A549 (cell line): ENCODE measurements around the gene SLC39A3. TPM values are rescaled to one million over a fixed set of nuclear protein-coding genes. Genes with fewer than 3 reads are reported as not detected.

Source experiments
- ATAC-seq, 2 experiments: fragments of 200-7000 bp in 1 of 2; fragments of >200 bp in 1 of 2; cut with Nextera tagmentation in 1 of 2; cut with Tn5 transposase in 1 of 2; 3 replicates each; pipeline versions ENCODE4 v1.8.0 to v1.9.1; 2018 to 2020; ENCODE audit warnings: mild to moderate bottlenecking in 1 of 2, moderate library complexity in 1 of 2
- CTCF ChIA-PET: fragments of 300-600 bp; sonication (Branson Sonifier 250); formaldehyde crosslinking; extraction: SDS; loops from one replicate; lab custom pipeline; 2021; ENCODE audit warnings: antibody characterized with exemption, inconsistent platforms; lab: Yijun Ruan, JAX
- POLR2A ChIA-PET: fragments of 350-600 bp; formaldehyde crosslinking; extraction: SDS; loops from one replicate; lab custom pipeline; 2021; ENCODE audit warnings: antibody characterized with exemption, inconsistent platforms; lab: Yijun Ruan, JAX
- DNase-seq, 2 experiments: peaks; one replicate each; pipeline versions ENCODE4 v3.0.0 to v3.0.0-alpha.2; 2011 to 2016; ENCODE audit warnings: low read depth in 1 of 2, low spot score in 1 of 2
- FAIRE-seq: peaks from 2 replicates; lab custom pipeline; 2011; peaks lifted over from hg19 to GRCh38; lab: Jason Lieb, UNC
- H3K27ac ChIP-seq, 2 experiments: fragments of >200 bp; sonication (Bioruptor Twin); formaldehyde crosslinking; 3 replicates each; pipeline ENCODE4 v1.5.1; 2016 to 2017
- H3K4me1 ChIP-seq: fragments of >200 bp; sonication (Bioruptor Twin); formaldehyde crosslinking; 3 replicates; pipeline ENCODE4 v1.6.1; 2016
- H3K4me2 ChIP-seq: fragments of >200 bp; sonication (Bioruptor Twin); formaldehyde crosslinking; 3 replicates; pipeline ENCODE4 v1.6.1; 2016
- H3K4me3 ChIP-seq: fragments of >200 bp; sonication (Bioruptor Twin); formaldehyde crosslinking; 3 replicates; pipeline ENCODE4 v1.5.1; 2016
- H3K9me3 ChIP-seq: fragments of >200 bp; sonication (Bioruptor Twin); formaldehyde crosslinking; 3 replicates; pipeline ENCODE4 v1.6.1; 2016
- BHLHE40 ChIP-seq: IDR thresholded peaks from 2 replicates; pipeline ENCODE4 v1.6.1; 2012; ENCODE audit warnings: low read depth, low read length, inconsistent platforms
- CEBPB ChIP-seq, 2 experiments: fragments of >200 bp in 1 of 2; sonication (Bioruptor Twin) in 1 of 2; formaldehyde crosslinking in 1 of 2; IDR thresholded peaks; 2 replicates each; pipeline ENCODE4 v1.6.1; 2012 to 2016
- EHF ChIP-seq: fragments of 250-450 bp; sonication (Bioruptor Pico); IDR thresholded peaks from 2 replicates; pipeline ENCODE4 v1.5.0; 2020; ENCODE audit warnings: mild to moderate bottlenecking
- ESRRA ChIP-seq: fragments of 150-350 bp; IDR thresholded peaks from 2 replicates; pipeline ENCODE4 v1.6.1; 2014; ENCODE audit warnings: mild to moderate bottlenecking, low read length, borderline replicate concordance
- FOSB ChIP-seq: fragments of 250-450 bp; sonication (Bioruptor Pico); IDR thresholded peaks from 2 replicates; pipeline ENCODE4 v1.5.0; 2020; ENCODE audit warnings: mild to moderate bottlenecking, moderate library complexity
- FOSL2 ChIP-seq, 2 experiments: fragments of 450-650 bp in 1 of 2; fragments of >200 bp in 1 of 2; sonication (Bioruptor Twin) in 1 of 2; formaldehyde crosslinking; IDR thresholded peaks; 2 replicates each; pipeline versions ENCODE4 v1.5.0 to v1.6.1; 2016 to 2020; ENCODE audit warnings: mild to moderate bottlenecking in 1 of 2, moderate library complexity in 1 of 2
- HDAC2 ChIP-seq: fragments of 200-600 bp; sonication (generic); IDR thresholded peaks from 2 replicates; pipeline ENCODE4 v1.6.1; 2016
- HEYL ChIP-seq: fragments of 250-450 bp; sonication (Bioruptor Pico); IDR thresholded peaks from 2 replicates; pipeline ENCODE4 v1.8.0; 2021; ENCODE audit warnings: mild to moderate bottlenecking, moderate library complexity
- HOXB5 ChIP-seq: fragments of 250-450 bp; sonication (Bioruptor Pico); IDR thresholded peaks from 2 replicates; pipeline ENCODE4 v1.5.0; 2020; ENCODE audit warnings: mild to moderate bottlenecking, moderate library complexity
- KDM1A ChIP-seq: fragments of 200-600 bp; sonication (generic); IDR thresholded peaks from 2 replicates; pipeline ENCODE4 v1.6.1; 2016; ENCODE audit warnings: low read depth, mild to moderate bottlenecking
- MAFK ChIP-seq: fragments of 450-650 bp; IDR thresholded peaks from 2 replicates; pipeline ENCODE4 v1.6.1; 2014; ENCODE audit not compliant: partially characterized antibody
- MAX ChIP-seq: IDR thresholded peaks from 2 replicates; pipeline ENCODE4 v1.6.1; 2012
- MAZ ChIP-seq: fragments of 150-350 bp; IDR thresholded peaks from 2 replicates; pipeline ENCODE4 v1.6.1; 2014; ENCODE audit warnings: antibody characterized with exemption, low read depth, low read length, borderline replicate concordance
- NPAS2 ChIP-seq: fragments of 250-450 bp; sonication (Bioruptor Pico); IDR thresholded peaks from 2 replicates; pipeline ENCODE4 v1.8.0; 2022; ENCODE audit warnings: mild to moderate bottlenecking, moderate library complexity, borderline replicate concordance
- NR3C1 ChIP-seq: fragments of >200 bp; sonication (Bioruptor Twin); formaldehyde crosslinking; IDR thresholded peaks from 3 replicates; pipeline ENCODE4 v1.6.1; 2017
- PBX3 ChIP-seq: IDR thresholded peaks from 2 replicates; pipeline ENCODE4 v1.6.1; 2012
- PHF8 ChIP-seq: fragments of 200-600 bp; sonication (generic); IDR thresholded peaks from 2 replicates; pipeline ENCODE4 v1.6.1; 2016; ENCODE audit warnings: low read depth, mild to moderate bottlenecking, antibody characterized with exemption, moderate library complexity, borderline replicate concordance
- POLR2A ChIP-seq: IDR thresholded peaks from 2 replicates; pipeline ENCODE4 v1.6.1; 2012; ENCODE audit warnings: mild to moderate bottlenecking, low read length
- RAD21 ChIP-seq, 2 experiments: fragments of >200 bp in 1 of 2; sonication (Bioruptor Twin) in 1 of 2; formaldehyde crosslinking in 1 of 2; IDR thresholded peaks in 1 of 2; conservative IDR thresholded peaks in 1 of 2; 2 replicates in 1 of 2; 3 replicates in 1 of 2; pipeline ENCODE4 v1.6.1; 2012 to 2018; ENCODE audit warnings: inconsistent platforms in 1 of 2
- SMC3 ChIP-seq: fragments of >200 bp; sonication (Bioruptor Twin); formaldehyde crosslinking; IDR thresholded peaks from 3 replicates; pipeline ENCODE4 v1.6.1; 2018; ENCODE audit warnings: inconsistent platforms
- TFCP2L1 ChIP-seq: fragments of 250-450 bp; sonication (Bioruptor Pico); IDR thresholded peaks from 2 replicates; pipeline ENCODE4 v1.5.0; 2021; ENCODE audit warnings: mild to moderate bottlenecking
- ZC3H11A ChIP-seq: fragments of 450-650 bp; IDR thresholded peaks from 2 replicates; pipeline ENCODE4 v1.6.1; 2014; ENCODE audit warnings: antibody characterized with exemption, mild to moderate bottlenecking
- ZNF302 ChIP-seq: fragments of 250-450 bp; sonication (Bioruptor Pico); IDR thresholded peaks from 2 replicates; pipeline ENCODE4 v1.9.0; 2021; ENCODE audit warnings: inconsistent platforms, mild to moderate bottlenecking, moderate library complexity
- ZSCAN20 ChIP-seq: fragments of 250-450 bp; sonication (Bioruptor Pico); IDR thresholded peaks from 2 replicates; pipeline ENCODE4 v1.8.0; 2022; ENCODE audit warnings: mild to moderate bottlenecking, moderate library complexity
- WGBS: methylation state at CpG from one replicate; pipeline ENCODE4 v1.1.6; 2017; ENCODE audit errors: missing lambda C conversion rate; 5-methylcytosine and 5-hydroxymethylcytosine counted together
- polyA plus RNA-seq, 4 experiments: library from polyadenylated mRNA; depleted of rRNA in 3 of 4; stranded (reverse); fragments of >200 nt; fragmentation: RNase III in 1 of 4; extraction: RNeasy Plus Mini Kit Qiagen cat#74134 plus additional on column Dnase treatment in 1 of 4; gene quantifications; 2 replicates in 3 of 4; 3 replicates in 1 of 4; pipeline ENCODE4 v1.2.3, GENCODE V29; 2011 to 2017
- TF ChIP-seq, protein P1 (sequence below): fragments of 250-450 bp; sonication (Bioruptor Pico); IDR thresholded peaks from 2 replicates; pipeline ENCODE4 v1.5.0; 2020; ENCODE audit warnings: low read depth, mild to moderate bottlenecking, moderate library complexity
- TF ChIP-seq, protein P2 (sequence below): fragments of >200 bp; sonication (Bioruptor Twin); formaldehyde crosslinking; IDR thresholded peaks from 3 replicates; pipeline ENCODE4 v1.5.1; 2016

Gene SLC39A3
- polyA plus RNA-seq, 2 of the 4 experiments (the other 2 are of a cell fraction), result 28.3 to 29.6 TPM

DNA sequence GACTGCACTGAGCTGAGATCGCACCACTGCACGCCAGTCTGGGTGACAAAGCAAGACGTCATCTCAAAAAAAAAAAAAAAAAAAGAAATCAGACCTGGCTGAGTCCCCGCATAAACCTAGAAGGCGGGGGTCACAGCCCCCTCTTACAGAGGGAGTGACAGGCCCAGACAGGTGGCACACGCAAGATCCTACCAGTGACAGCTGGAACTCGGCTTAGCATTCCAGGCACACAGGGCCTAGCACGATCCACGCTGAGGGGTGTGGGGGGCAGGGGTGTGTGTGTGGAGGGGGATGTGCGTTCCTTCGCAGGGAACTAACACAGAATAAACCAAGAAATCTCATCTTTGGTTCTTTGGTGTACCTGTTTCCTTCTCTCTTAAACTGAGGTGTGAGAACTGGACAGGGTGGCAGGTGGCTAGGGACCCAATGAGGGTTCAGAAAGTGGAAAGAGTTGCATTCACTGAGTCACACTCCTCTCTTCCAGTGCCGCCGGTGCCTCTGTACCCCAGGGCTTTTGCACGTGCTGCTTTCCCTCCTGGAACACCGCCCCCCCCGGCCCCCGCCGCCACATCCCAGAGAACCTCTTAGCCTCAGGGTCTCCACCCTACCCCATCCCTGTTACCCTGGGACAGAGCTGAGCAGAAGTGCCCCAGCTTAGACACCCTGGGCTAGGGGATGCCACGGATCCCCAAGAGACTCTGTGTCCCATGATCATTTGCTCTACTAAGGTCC lies 38.3 kb upstream of the SLC39A3 start:
- no peak overlapping the region for H3K4me3 ChIP-seq
- H3K4me2 ChIP-seq, result no peak overlapping the region
- TF ChIP-seq EHF (CRISPR knock-in tag) (no peak), ESRRA (no peak), ZSCAN20 (CRISPR knock-in tag) (no peak), MAFK (no peak), PBX3 (no peak), FOSB (no peak), HEYL (no peak), SMC3 (no peak), BHLHE40 (no peak)
- TF ChIP-seq, protein P1, sequence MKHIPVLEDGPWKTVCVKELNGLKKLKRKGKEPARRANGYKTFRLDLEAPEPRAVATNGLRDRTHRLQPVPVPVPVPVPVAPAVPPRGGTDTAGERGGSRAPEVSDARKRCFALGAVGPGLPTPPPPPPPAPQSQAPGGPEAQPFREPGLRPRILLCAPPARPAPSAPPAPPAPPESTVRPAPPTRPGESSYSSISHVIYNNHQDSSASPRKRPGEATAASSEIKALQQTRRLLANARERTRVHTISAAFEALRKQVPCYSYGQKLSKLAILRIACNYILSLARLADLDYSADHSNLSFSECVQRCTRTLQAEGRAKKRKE (CRISPR knock-in tag), result no peak
- TF ChIP-seq, protein P2, sequence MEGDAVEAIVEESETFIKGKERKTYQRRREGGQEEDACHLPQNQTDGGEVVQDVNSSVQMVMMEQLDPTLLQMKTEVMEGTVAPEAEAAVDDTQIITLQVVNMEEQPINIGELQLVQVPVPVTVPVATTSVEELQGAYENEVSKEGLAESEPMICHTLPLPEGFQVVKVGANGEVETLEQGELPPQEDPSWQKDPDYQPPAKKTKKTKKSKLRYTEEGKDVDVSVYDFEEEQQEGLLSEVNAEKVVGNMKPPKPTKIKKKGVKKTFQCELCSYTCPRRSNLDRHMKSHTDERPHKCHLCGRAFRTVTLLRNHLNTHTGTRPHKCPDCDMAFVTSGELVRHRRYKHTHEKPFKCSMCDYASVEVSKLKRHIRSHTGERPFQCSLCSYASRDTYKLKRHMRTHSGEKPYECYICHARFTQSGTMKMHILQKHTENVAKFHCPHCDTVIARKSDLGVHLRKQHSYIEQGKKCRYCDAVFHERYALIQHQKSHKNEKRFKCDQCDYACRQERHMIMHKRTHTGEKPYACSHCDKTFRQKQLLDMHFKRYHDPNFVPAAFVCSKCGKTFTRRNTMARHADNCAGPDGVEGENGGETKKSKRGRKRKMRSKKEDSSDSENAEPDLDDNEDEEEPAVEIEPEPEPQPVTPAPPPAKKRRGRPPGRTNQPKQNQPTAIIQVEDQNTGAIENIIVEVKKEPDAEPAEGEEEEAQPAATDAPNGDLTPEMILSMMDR, result no peak
- no peak for FAIRE-seq
- ChIA-PET POLR2A (no interaction called here), CTCF (interaction anchor here (0.7 to 1.7 kb wide), 3 partner anchors 29 to 337 kb away, joined by 3 to 9 read pairs (median 3); no protein-coding TSS in a partner anchor)
- WGBS, result 96% methylated on average over 16 of the region's 19 CpGs
- peaks cover 9% of the 10 kb centered on the region; the same call in 2 of the 3 replicates for H3K4me1 ChIP-seq
- no peaks in the 10 kb centered on the region for H3K9me3 ChIP-seq
- no peak for DNase-seq
- no peak overlapping the region for H3K27ac ChIP-seq
- no peak for ATAC-seq

DNA sequence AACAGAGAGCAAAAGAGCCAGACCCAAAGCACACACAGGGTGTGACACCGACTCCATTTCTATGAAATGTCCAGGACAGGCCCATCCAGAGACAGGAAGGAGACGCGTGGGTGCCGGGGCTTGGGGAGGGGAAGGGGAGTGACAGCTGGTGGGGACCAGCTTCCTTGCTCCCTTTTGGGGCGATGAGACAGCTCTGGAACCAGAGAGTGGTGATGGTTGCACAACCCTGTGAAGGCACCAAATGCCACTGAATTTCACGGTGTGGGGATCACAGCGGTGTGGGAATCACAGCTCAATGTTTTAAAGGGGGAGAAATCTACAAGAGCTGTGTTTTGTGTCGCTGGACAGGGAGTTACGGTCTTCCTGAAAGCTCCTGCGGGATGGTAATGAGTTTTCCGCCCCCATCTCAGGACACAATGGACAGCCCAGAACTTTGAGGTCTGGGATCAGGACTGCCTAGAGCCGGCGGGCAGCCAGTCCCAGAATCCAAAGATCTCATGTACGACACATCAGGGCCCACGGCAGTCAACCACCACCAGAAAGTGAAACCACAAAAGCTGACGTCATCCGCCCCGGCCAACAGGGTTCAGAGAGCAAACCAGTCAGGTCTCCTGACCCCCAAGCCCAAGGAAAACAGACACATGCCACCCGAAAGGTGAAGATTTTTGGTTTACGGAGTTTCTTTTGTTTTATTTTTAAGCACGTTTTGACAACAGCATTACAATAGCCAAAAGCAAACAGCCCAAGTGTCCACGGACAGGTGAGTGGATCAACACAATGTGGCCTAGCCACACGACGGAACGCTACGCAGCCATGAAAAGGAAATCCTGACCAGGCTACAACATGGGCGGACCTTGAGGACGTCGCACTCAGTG lies 36.0 kb upstream of the SLC39A3 start:
- 90% methylated on average over 29 of the region's 29 CpGs for WGBS
- DNase-seq, result no peak
- H3K4me2 ChIP-seq, result no peak overlapping the region
- H3K27ac ChIP-seq, result no peak overlapping the region
- POLR2A ChIA-PET, result no interaction called here
- H3K4me3 ChIP-seq, result no peak overlapping the region
- FAIRE-seq, result no peak
- CTCF ChIA-PET, result no interaction called here
- no peak for ATAC-seq
- no peaks in the 10 kb centered on the region for H3K9me3 ChIP-seq
- no peak for TF ChIP-seq TFCP2L1
- no peak for TF ChIP-seq ZNF302 (CRISPR knock-in tag)
- no peak for TF ChIP-seq PHF8
- no peak for TF ChIP-seq POLR2A
- no peak for TF ChIP-seq HDAC2
- TF ChIP-seq SMC3, result no peak
- TF ChIP-seq FOSB, result no peak
- TF ChIP-seq FOSL2 (IDR thresholded peaks at IDR 0.05), result no peak
- no peak for TF ChIP-seq FOSL2 (CRISPR knock-in tag; IDR thresholded peaks at IDR 0.05)
- no peaks in the 10 kb centered on the region for H3K4me1 ChIP-seq

- TF ChIP-seq FOSB (no peak), HEYL (no peak), KDM1A (no peak), ZC3H11A (no peak), MAX (no peak), RAD21 (conservative IDR thresholded peaks at IDR 0.05 in 1 of 2, IDR thresholded peaks at IDR 0.05 in 1 of 2) (no peak), MAZ (no peak), NR3C1 (no peak), NPAS2 (no peak), HOXB5 (no peak), FOSL2 (IDR thresholded peaks at IDR 0.05) (no peak), FOSL2 (CRISPR knock-in tag; IDR thresholded peaks at IDR 0.05) (no peak), CEBPB (IDR thresholded peaks at IDR 0.05) (no peak), BHLHE40 (no peak)
- TF ChIP-seq, protein P1 (CRISPR knock-in tag), result no peak
- no peak for FAIRE-seq
- Histone ChIP-seq H3K27ac (no peak overlapping the region), H3K4me2 (no peak overlapping the region), H3K9me3 (no peaks in the 10 kb centered on the region), H3K4me1 (no peaks in the 10 kb centered on the region), H3K4me3 (no peak overlapping the region)
- no peak for ATAC-seq
- CTCF ChIA-PET, result no interaction called here
- WGBS, result 94% methylated on average over 20 of the region's 24 CpGs
- POLR2A ChIA-PET, result no interaction called here
- no peak for DNase-seq
Observed at GRCh38 chr19:2774953-2775555, 35.2 kb upstream of the SLC39A3 start.
